Prostate gland (tissue), 2 donors: ENCODE data around the gene DDX39A.

ENCODE experiments used
- POLR2A ChIP-seq: fragments of 450-650 bp; IDR thresholded peaks from one replicate; pipeline ENCODE4 v1.6.1; 2016; ENCODE audit warnings: antibody characterized with exemption, mild to moderate bottlenecking
- POLR2AphosphoS5 ChIP-seq: sonication (generic); formaldehyde crosslinking; IDR thresholded peaks from one replicate; pipeline ENCODE4 v1.6.1; 2017; ENCODE audit warnings: antibody characterized with exemption
- TF ChIP-seq, protein P1 (sequence below), 4 experiments: fragments of 200-600 bp in 2 of 4; fragments of 450-650 bp in 2 of 4; sonication (generic) in 2 of 4; IDR thresholded peaks; 1 replicate in 3 of 4; 2 replicates in 1 of 4; pipeline ENCODE4 v1.5.1; 2016 to 2019; ENCODE audit warnings: antibody characterized with exemption in 4 of 4, mild to moderate bottlenecking in 2 of 4, moderate library complexity in 2 of 4

DNA sequence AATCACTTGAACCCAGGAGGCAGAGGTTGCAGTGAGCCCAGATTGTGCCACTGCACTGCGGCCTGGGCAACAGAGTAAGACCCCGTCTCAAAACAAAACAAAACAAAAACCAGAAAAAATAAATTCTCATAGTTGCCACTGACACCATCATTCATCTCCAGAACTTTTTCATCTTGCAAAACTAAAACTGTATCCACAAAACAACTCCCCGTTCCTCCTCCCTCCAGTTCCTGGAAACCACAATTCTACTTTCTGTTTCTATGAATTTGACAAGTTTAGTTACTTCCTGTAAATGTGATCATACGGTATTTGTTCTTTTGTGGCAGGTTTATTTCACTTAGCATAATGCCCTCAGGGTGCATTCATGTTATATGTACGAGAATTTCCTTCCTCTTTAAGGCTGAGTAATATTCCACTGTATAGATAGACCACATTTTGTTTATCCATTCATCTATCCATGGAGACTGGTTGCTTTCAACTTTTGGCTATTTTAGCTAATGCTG, 51.1 kb downstream of the DDX39A start:
- TF ChIP-seq, protein P1, sequence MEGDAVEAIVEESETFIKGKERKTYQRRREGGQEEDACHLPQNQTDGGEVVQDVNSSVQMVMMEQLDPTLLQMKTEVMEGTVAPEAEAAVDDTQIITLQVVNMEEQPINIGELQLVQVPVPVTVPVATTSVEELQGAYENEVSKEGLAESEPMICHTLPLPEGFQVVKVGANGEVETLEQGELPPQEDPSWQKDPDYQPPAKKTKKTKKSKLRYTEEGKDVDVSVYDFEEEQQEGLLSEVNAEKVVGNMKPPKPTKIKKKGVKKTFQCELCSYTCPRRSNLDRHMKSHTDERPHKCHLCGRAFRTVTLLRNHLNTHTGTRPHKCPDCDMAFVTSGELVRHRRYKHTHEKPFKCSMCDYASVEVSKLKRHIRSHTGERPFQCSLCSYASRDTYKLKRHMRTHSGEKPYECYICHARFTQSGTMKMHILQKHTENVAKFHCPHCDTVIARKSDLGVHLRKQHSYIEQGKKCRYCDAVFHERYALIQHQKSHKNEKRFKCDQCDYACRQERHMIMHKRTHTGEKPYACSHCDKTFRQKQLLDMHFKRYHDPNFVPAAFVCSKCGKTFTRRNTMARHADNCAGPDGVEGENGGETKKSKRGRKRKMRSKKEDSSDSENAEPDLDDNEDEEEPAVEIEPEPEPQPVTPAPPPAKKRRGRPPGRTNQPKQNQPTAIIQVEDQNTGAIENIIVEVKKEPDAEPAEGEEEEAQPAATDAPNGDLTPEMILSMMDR (IDR thresholded peaks at IDR 0.05): no peak
- TF ChIP-seq POLR2A: no peak
- TF ChIP-seq POLR2AphosphoS5: no peak
